Femur (tissue), 1 donor: Measurements from ENCODE around the gene MROH9.

Source experiments
- DNase-seq: peaks from one replicate; pipeline ENCODE4 v3.0.0-alpha.2; 2017

The MROH9 gene

DNA sequence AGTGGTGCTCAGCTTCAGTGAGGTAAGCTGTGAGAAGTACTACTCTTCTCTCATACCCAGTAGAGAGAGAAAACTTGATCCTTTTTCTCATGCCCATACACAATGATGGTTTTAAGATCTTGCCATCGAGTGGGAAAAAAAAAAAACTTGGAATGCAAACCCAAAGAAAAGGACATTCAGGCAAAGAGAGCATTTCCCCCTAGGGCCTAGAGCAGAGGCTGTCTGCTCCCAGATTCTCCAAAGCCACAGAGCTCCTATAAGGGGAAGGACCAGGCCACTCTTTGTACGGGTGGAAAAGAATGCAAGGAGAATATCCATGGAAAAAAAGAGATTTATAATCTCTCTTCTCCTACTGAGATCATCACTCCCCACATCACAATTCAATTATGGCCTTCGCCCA lies 34.9 kb downstream of the MROH9 start:
- DNase-seq = no peak

DNA sequence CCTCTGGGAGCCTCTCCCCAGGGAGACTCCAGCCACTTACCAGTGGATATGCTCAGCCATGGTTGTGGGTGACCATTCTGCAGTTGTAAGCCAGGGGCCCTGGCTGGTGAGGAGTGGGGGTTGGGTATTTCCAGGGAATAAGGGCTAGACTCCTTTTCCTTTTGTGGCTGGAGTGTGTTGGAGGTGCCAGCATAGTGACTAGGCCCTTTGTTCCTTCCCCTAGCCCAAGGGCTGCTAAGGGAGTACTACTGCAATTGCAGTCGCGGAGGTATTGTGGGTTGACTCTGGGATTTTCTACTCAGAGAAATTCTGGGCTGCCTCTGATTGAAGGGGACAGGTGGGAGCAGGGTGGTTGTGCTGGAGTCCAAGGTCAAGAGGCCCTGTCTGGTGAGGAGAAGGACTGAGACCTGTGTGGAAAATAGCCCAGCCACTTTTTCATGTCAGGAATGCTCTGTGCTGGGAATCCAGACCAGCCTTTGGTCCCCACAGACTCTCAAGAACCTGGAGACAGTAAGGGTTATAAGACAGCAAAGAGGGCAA lies 43.1 kb downstream of the MROH9 start:
- DNase-seq = no peak

DNA sequence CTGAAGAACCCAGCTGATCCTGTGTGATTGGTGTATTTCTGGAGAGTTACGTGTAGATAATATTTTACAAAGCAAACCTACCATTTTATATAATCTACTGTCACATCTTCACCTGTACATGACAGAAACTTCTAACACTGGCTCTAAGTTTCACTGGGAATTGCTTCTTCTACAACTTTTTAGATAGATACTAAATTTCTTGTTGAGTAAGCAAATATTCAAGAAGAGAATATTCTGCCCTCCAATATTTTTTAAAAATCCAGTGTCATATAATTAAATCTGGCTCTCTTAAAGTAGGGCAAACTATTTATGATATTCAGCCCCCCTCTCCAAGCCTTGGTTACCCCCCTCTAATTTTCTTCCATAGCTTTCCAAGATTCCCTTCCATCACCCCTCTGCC lies 50.1 kb downstream of the MROH9 start:
- DNase-seq = no peak

DNA sequence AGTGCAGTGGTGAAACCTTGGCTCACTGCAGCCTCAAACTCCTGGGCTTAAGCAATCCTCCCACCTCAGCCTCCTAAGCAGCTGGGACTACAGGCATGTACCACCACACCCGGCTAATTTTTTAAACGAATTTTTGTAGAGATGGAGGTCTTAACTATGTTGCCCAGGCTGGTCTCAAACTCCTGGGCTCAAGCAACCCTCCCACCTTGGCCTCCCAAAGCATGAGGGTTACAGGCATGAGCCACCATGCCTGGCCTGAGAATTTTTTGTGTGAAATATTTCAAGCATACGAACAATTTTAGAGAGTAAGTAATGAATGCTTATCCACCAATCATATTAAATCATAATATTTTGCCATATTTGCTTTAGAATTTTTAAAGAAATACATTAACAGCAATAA lies 51.6 kb downstream of the MROH9 start:
- no peak for DNase-seq

GRCh38 chr1:170987424-170987823 lies 52.1 kb downstream of the MROH9 start:
- DNase-seq = no peak

DNA sequence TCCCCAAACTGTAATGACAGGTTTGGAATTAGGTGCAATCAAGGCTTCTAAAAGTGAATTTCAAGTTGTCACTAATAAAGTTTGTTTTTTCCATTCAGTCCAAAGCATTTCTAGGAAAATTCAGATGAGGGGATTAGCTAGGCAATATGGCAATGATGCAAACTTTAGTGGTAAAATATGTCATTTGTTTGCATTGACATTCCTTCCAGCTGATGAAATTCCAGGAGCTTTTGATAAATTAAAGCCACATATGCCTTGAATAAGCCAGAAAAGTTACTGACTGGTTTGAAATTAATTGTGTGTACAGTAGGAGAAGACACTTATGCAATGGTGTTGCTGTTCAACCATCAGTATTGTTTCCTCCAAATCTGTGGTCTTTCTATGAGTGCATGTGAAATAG lies 57.8 kb downstream of the MROH9 start:
- no peak for DNase-seq

GRCh38 chr1:170993717-170994116 lies 58.4 kb downstream of the MROH9 start:
- DNase-seq = no peak

- DNase-seq = no peak
Observed at GRCh38 chr1:171014880-171015279, 79.5 kb downstream of the MROH9 start.

DNA sequence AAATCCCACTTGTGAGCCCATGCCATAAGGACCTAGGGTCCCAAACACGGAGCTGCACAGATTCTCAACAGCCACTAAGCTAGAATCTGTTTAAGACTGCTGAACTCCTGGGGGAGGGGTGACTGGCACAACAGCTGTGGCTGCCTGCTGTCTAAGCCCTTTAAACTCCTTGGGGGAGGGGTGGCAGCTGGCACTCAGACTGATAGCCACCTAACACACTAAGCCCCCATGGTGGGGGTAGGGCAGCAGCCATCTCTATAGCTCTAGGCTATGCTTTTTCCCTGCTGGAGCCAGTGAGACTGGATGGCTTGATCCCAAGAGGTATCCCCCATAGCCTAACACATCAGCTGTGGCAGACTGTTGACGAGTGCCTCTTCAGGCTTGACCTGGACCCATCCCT lies 82.1 kb downstream of the MROH9 start:
- DNase-seq = peak; percentile 46

DNA sequence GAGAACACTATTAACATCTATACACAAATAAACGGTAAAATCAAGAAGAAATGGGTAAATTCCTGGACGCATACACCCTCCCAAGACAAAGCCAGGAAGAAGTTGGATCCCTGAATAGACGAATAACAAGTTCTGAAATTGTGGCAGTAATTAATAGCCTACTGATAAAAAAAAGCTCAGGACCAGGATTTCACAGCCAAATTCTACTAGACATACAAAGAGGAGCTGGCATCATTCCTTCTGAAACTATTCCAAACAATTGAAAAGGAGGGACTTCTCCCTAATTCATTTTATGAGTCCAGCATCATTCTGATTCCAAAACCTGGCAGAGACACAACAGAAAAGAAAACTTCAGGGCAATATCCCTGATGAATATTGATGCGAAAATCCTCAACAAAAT lies 84.6 kb downstream of the MROH9 start:
- DNase-seq = no peak

DNA sequence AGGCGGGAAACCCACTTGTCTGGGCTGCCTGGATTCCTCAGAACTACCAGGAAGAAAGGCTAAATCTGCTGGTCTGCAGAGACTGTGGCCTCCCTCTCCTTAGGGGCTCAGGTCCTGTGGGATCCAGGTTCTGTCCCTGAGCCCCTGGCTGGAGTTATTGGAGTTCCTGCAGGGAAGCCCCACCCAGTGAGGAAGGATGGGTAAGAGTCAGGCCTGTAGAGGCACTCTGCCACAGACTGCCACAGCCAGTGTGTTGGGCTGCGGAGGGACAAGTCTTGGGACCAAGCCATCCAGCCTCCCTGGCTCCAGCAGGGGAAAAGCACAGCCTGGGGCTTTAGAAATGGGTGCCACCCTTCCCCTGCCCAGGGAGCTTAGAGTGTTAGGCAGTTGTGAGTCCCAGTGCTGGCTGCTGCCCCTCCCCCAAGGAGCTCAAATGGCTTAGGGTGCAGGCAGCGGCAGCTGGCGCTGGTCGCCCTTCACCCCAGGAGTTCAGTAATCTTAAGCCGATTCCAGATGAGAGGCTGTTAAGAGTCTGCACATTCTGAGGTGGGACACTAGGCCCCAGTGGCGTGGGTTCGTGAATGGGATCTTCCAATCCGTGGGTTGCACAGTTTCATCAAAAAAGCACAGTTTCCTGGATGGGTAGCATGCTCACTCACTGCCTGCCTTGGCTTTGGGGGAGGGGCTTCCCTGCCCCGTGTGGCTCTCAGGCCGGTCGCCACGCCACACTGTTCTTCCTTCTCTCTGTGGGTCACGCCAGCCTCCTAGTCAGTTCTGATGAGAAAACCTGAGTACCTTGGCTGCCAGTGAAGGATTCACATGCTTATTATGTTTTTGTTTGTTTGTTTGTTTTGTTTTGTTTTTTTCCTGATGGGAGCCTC lies 97.7 kb downstream of the MROH9 start:
- DNase-seq = no peak

DNA sequence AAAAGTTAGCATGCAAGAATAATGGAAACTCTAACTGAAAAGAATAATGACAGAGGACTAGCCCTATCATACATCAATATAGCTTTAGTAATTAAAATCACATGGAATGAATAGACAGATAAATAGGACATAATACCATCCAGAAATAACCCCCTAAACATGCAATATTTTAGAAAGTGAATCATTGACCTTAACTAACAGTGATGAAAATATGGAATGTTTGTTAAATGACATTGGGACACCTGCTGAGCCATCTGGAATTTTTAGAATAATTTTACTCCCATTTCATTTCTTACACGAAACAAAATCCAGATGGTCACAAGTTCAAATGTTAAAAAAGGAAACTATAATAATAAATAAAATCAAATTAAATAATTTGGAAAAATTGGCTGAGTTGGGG lies 102.3 kb downstream of the MROH9 start:
- DNase-seq = no peak

GRCh38 chr1:171038284-171038683 lies 103.0 kb downstream of the MROH9 start:
- DNase-seq = no peak

DNA sequence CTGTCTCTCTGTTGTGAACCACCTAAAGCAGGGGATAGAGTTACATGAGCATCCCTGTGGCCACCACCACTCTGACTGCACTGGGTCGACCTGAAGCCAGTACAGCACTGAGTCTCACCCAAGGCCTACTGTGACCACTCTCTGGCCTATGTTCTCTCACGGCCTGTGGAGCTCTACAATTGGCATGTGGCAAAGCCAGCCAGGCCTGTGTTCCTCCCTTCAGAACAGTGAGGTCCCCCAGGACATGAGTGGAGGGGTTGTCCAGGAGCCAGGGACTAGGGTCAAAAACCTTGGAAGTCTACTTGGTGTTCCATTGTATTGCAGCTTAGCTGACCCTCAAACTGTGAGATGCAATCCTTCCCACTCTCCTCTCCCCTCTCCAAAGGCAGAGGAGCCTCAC lies 112.7 kb downstream of the MROH9 start:
- no peak for DNase-seq

GRCh38 chr1:171052977-171053376 lies 117.6 kb downstream of the MROH9 start:
- DNase-seq = no peak

DNA sequence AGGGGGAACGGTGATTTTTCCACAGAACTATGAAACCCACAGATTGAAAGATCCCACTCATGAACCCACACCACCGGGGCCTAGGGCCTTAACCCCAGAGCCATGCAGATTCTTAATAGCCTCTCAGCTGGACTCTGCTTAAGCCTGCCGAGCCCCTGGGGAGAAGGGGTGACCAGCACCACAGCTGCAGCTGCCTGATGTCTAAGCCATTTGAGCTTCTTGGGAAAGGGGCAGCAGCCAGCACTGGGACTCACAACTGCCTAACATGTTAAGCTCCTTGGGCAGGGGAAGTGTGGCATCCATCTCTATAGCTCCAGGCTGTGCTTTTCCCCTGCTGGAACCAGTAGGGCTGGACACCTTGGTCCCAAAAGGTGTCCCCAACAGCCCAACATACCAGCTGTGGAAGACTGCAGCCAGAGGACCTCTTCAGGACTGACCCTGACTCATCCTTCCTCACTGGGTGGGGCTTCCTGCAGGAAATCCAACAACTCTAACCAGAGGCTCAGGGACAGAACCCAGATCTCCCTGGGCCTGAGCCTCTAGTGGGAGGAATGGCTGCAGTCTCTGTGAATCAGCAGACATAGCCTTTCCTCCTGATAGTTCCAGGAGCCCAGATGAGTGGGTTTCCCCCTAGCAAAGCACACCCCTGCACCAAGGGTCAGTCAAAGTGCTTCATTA lies 120.8 kb downstream of the MROH9 start:
- no peak for DNase-seq

DNA sequence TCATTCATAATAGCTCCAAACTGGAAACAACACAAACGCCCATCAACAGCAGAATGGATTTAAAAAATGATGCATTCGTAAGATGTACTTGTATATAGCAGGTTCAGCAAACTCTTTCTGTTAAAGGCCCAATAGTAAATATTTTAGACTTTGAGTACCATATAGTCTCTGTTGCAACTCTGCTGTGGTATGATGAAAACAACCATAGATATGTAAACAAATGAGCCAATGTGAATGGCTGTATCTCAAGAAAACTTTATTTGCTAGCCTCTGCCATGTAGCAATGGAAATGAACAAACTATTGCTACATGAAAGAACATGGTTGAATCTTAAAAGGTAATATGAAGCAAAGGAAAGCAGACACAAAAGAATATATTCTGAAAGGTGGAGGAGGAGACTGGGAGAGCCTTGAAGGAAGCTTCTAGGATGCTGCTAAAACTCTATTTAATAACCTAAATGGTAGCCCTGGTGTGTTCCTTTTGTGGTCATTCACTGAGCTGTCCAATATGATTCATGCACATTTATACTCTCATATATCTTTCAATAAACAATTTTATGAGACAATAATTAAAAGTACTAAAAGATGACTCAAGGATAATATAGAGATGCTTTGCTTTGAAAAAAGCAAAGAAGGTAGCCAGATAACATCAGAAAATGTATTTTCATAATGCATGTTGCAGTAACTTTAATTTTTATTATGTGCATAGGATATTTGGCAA lies 126.2 kb downstream of the MROH9 start:
- no peak for DNase-seq

DNA sequence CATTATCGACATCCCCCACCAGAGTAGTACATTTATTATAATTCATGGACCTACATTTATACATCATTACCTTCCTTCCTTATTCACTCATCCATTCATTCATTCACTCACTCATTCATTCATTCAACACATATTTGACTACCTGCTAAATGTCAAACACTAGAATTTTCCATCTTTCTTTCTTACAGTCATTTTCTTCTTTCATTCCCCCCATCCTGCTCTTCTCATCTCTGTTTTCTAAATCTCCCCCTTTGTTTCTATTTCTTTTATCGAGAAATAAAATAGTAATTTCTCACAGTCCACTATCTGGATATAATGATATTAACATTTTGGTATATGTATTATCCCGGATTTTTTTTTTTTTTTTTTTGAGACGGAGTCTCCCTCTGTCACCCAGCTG lies 127.6 kb downstream of the MROH9 start:
- DNase-seq = no peak

DNA sequence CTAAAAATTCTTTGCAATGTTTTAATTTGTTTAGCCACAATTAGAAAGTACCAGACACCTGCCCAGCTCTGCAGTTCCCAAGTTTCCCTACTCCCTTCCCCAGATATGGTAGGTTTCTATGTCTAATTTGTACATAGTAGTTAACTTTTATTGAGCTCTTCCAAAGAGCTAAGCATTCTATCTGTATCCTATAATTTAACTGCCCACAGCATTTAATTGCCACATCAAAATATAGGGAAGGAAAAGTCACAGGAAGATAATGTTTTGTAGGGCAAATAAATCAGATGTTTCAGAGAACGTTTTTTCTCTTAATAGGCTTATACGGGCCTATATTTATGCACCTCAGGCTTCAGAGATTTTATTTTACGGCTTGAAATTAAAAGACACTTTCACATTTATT lies 139.7 kb downstream of the MROH9 start:
- DNase-seq = no peak

DNA sequence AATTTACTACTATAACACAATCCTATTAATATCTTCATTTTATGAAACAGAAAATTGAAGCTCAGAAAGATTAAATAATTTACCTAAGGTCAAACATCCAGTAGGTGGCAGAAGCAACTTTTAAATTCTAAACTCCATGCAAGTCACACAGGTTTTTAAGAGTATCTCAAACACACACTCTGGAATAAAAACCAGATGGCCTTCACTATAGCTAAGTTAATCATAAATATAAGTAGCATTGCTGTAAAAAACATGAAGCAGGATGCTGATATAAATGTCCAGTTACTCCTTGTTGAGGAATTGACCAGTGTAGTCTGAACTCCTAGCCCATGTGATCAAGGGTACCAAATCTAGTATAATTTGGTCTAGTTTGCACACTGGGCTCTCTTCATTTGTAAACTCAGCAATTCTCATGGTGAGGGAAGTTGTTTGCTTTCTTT lies 146.0 kb downstream of the MROH9 start:
- DNase-seq = no peak

DNA sequence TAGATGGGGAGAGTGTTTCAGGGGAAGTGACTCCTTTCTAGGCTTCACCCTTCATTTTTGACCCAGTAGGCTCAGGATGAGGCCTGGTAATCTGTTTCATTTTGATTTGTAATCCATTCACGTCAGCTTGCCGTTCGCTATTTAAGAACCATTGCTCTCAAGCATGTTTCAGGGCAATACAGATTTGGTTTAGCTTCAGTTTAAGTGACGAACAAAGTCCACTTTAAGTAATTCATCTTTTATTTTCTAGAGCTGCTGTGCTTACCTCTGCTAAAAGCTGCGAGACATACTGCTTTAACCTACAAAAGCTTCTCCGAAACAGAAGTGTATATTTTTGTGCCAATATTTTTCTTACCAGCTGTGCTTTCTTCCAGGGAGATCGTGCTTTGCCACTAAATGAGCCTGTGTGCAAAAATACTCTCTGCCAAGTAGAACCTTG lies 146.4 kb downstream of the MROH9 start:
- DNase-seq = no peak

- no peak for DNase-seq
Observed at GRCh38 chr1:171082606-171083005, 147.3 kb downstream of the MROH9 start.

- no peak for DNase-seq
Observed at GRCh38 chr1:171083222-171083621, 147.9 kb downstream of the MROH9 start.
